ENCODE data around the gene ARHGAP40. TPM values are rescaled to one million over a fixed set of nuclear protein-coding genes. Genes with fewer than 3 reads are reported as not detected.

The ARHGAP40 gene
- total and polyA plus RNA-seq, 4 donors: 0.15 to 0.25 TPM; not detected in 2

DNA sequence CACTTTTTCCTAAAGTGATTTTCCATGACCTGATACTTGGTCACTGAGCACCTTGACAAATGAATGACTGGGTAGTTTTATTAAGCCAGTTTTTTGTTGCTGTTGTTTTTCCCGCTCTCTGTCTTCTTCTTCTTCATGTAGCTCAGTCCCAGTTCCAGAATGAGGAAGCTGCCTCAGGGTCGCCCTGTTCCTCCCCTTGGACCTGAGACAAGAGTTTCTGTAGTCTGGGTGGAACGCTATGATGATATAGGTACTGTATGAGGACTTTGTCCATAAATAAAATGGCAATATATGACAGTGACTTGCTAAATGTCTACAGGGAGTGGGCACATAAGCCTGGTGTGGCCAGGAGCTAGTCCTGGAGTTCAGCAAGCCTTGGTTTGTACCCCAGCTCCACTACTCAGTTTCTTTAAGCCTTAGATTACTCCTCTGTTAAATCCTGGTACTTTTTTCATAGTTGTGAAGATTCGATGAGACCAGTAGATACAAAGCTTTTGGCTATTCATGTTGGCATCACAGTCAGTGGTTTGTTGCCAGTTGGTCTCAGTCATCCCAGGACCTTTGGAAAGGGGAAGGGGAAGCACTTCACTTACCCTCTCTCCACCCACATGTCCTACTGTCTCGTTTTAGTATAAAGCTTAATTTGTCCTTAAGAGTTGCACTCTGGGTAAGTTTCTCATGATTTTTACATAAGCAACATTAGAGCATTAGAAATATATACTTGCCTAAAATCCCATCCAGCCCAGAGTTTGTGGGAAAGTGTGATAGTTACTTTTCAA lies 31.7 kb upstream of the ARHGAP40 start:
- Histone ChIP-seq H3K27ac (ENCODE audit: low read depth, low read length) (no peak overlapping the region), H3K4me3 (ENCODE audit: low read depth, low read length) (no peak overlapping the region), H3K27me3 (ENCODE audit: control insufficient read depth, insufficient read depth, low read length) (no peaks in the 10 kb centered on the region), H3K9me3 (ENCODE audit: control insufficient read depth, insufficient read depth, low read length) (no peaks in the 10 kb centered on the region), H3K4me1 (ENCODE audit: control insufficient read depth, insufficient read depth, low read length) (no peaks in the 10 kb centered on the region), H3K36me3 (ENCODE audit: control insufficient read depth, insufficient read depth, low read length) (peaks cover 10% of the 10 kb centered on the region)
- no peak for DNase-seq (ENCODE audit: low read depth in 4 of 6, low spot score in 6 of 6)
- WGBS (ENCODE audit: insufficient coverage): 100% methylated on average over 2 of the region's 5 CpGs

DNA sequence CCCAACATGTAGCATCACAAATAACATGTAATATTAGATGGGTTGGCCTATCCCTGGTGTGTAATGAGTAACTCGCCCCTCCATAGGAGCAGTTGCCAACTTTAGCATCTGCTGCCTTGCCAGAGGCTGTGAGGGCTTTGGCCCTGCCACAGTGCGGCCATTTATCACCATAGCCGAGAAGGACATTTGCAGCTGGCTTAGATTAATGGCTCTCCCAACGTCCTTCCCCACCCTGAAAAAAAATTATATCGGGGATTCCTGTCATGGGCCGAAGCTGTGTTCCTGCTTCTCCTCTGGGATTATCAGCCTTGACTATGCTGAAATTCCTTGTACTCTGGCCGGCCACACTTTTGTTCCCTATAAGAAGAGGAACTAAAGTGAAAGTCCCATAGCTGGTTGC lies 28.2 kb upstream of the ARHGAP40 start:
- Histone ChIP-seq H3K36me3 (ENCODE audit: control insufficient read depth, insufficient read depth, low read length) (peaks cover 8% of the 10 kb centered on the region), H3K27ac (ENCODE audit: low read depth, low read length) (no peak overlapping the region), H3K4me1 (ENCODE audit: control insufficient read depth, insufficient read depth, low read length) (no peaks in the 10 kb centered on the region), H3K4me3 (ENCODE audit: low read depth, low read length) (no peak overlapping the region), H3K9me3 (ENCODE audit: control insufficient read depth, insufficient read depth, low read length) (no peaks in the 10 kb centered on the region), H3K27me3 (ENCODE audit: control insufficient read depth, insufficient read depth, low read length) (no peaks in the 10 kb centered on the region)
- no peak for DNase-seq (ENCODE audit: low read depth in 4 of 6, low spot score in 6 of 6)
- WGBS (ENCODE audit: insufficient coverage): 78% methylated on average over 6 of the region's 7 CpGs

DNA sequence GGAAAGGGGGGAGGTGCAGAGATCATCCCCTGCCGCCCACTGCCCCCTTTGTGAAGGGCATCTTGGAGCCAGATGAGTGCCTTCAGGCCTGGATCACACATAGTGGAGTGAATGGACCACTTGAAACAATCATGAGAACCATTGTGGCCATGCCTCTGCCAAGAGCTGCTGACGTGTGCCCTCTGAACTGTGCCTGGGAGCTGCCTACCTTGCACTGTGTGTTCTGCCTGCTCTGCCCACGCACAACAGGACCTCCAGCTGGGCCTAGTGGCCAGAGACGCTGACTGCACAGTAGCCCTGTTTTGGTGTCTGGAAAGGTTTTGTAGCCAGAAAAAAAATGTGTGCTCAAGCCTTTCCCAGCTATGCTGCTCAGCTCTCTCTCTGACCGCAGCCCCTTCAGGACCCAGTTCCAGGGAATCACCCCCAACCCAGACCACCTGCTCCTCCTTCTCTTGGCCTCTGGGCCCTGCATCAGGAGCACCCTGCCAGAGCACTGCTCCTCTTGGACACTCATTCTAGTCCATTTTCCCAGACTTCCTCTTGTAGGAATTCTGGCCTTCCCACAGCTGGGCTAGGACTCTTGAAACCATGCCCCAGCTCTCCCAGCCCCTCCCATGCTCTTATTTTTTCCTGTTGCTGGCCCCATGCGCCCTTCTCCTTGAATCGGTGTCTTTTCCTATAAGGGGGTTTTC lies 22.2 kb upstream of the ARHGAP40 start:
- no peak for DNase-seq (ENCODE audit: low read depth in 4 of 6, low spot score in 6 of 6)
- Histone ChIP-seq H3K4me1 (ENCODE audit: control insufficient read depth, insufficient read depth, low read length) (peaks cover 13% of the 10 kb centered on the region), H3K9me3 (ENCODE audit: control insufficient read depth, insufficient read depth, low read length) (no peaks in the 10 kb centered on the region), H3K27ac (ENCODE audit: low read depth, low read length) (no peak overlapping the region), H3K4me3 (ENCODE audit: low read depth, low read length) (no peak overlapping the region), H3K36me3 (ENCODE audit: control insufficient read depth, insufficient read depth, low read length) (peaks cover 5% of the 10 kb centered on the region), H3K27me3 (ENCODE audit: control insufficient read depth, insufficient read depth, low read length) (no peaks in the 10 kb centered on the region)
- 59% methylated on average over 6 of the region's 7 CpGs for WGBS (ENCODE audit: insufficient coverage)

DNA sequence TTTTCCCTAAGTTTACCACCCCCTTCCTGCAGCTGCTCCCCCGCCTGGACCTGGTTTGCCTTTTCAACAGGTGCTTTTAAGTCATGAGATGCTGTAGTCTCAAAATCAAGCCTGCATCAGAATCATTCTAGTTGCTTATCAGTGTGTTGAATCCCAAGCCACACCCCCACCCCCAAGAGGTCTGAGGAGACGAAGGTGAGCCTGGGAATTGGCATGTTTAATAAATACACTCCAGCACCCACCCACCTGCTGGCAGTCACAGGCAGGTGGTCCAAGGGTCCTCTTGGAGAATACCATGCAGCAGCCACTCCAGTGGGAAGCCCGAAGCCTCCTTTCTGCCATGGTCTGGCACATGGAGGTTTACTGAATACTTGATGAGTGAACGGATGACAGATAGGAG lies 21.7 kb upstream of the ARHGAP40 start:
- H3K27me3 ChIP-seq (ENCODE audit: control insufficient read depth, insufficient read depth, low read length): no peaks in the 10 kb centered on the region
- 91% methylated on average over 1 of the region's 4 CpGs for WGBS (ENCODE audit: insufficient coverage)
- no peak for DNase-seq (ENCODE audit: low read depth in 4 of 6, low spot score in 6 of 6)
- H3K4me3 ChIP-seq (ENCODE audit: low read depth, low read length): no peak overlapping the region
- peaks cover 13% of the 10 kb centered on the region for H3K4me1 ChIP-seq (ENCODE audit: control insufficient read depth, insufficient read depth, low read length)
- peaks cover 5% of the 10 kb centered on the region for H3K36me3 ChIP-seq (ENCODE audit: control insufficient read depth, insufficient read depth, low read length)
- no peak overlapping the region for H3K27ac ChIP-seq (ENCODE audit: low read depth, low read length)
- no peaks in the 10 kb centered on the region for H3K9me3 ChIP-seq (ENCODE audit: control insufficient read depth, insufficient read depth, low read length)

DNA sequence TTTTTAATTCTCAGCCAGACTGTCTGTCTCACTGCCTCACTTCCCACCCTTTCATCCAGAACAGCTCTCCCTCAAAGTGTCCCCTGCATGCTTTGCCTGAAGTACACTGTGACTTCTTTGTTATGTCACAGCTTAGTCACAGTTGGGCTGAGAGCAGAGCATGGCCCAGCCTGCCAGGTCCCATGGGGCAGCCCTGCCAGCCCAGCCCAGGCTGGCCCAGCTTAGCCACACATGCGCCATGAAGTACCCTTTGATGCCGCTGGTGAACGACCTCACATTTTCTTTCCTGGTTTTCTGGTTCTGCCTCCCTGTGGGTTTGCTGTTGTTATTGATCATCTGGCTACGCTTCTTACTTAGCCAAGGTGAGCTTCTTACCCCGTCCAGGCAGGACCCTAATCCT lies 20.6 kb upstream of the ARHGAP40 start, which contains the start of gene ADIG:
Gene ADIG (plus strand): TSS at position 185 of the 400 bp plus-strand sequence. CDS start 54 bp downstream, at position 239.
- Histone ChIP-seq H3K36me3 (ENCODE audit: control insufficient read depth, insufficient read depth, low read length) (peaks cover 5% of the 10 kb centered on the region), H3K4me1 (ENCODE audit: control insufficient read depth, insufficient read depth, low read length) (peaks cover 13% of the 10 kb centered on the region), H3K27me3 (ENCODE audit: control insufficient read depth, insufficient read depth, low read length) (no peaks in the 10 kb centered on the region), H3K4me3 (ENCODE audit: low read depth, low read length) (no peak within 1 kb of the TSS), H3K9me3 (ENCODE audit: control insufficient read depth, insufficient read depth, low read length) (no peaks in the 10 kb centered on the region), H3K27ac (ENCODE audit: low read depth, low read length) (no peak within 1 kb of the TSS)
- DNase-seq (ENCODE audit: low read depth in 4 of 6, low spot score in 6 of 6): peak; percentile 1 to 63 (median 14)
- WGBS (ENCODE audit: insufficient coverage): 54% methylated on average over 5 of the region's 5 CpGs

DNA sequence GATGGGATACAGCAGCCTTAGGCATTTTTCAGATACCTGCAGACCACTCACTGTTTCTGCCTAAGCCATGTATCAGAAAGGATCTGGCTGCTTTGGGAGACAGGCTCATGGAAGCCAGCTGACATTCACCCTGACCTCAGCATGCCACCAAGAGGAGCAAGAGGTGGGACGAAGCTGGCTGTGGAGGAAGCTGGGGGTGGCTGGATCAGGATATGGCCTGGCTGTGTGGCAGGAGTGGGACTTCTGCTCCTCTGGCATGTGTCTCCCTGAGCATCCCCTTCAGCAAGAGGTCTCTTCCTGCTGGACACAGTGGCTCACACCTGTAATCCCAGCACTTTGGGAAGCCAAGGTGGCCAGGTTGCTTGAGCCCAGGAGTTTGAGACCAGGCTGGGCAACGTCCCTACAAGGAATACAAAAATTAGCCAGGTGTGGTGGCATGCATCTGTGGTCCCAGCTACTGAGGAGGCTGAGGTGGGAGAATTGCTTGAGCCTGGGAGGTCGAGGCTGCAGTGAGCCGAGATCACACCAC lies 19.7 kb upstream of the ARHGAP40 start:
- Histone ChIP-seq H3K27ac (ENCODE audit: low read depth, low read length) (no peak overlapping the region), H3K9me3 (ENCODE audit: control insufficient read depth, insufficient read depth, low read length) (no peaks in the 10 kb centered on the region), H3K4me1 (ENCODE audit: control insufficient read depth, insufficient read depth, low read length) (peaks cover 13% of the 10 kb centered on the region), H3K27me3 (ENCODE audit: control insufficient read depth, insufficient read depth, low read length) (no peaks in the 10 kb centered on the region), H3K4me3 (ENCODE audit: low read depth, low read length) (no peak overlapping the region), H3K36me3 (ENCODE audit: control insufficient read depth, insufficient read depth, low read length) (peaks cover 5% of the 10 kb centered on the region)
- DNase-seq (ENCODE audit: low read depth in 4 of 6, low spot score in 6 of 6): no peak
- WGBS (ENCODE audit: insufficient coverage): 59% methylated on average over 4 of the region's 4 CpGs

DNA sequence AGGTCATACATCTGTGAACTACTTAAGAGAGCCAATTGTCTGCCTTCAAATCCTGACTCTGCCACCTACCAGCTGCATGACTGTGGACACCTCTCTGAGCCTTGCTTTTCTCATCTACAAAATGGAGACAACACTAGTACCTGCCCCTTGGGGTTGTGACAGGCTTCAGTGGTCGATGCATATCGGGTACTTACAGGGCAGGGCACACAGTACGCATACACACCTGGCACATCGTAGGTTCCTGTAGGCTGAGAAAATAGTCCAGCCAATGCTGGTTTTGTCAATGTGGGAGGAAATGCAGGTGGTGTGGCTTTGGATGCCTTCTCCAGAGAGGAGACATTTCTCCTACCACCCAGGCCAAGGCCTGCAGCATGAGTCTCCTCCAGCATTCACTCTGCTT lies 18.3 kb upstream of the ARHGAP40 start:
- no CpG with 5 or more reads among the region's 4 CpGs for WGBS (ENCODE audit: insufficient coverage)
- H3K9me3 ChIP-seq (ENCODE audit: control insufficient read depth, insufficient read depth, low read length): no peaks in the 10 kb centered on the region
- no peak overlapping the region for H3K27ac ChIP-seq (ENCODE audit: low read depth, low read length)
- H3K4me1 ChIP-seq (ENCODE audit: control insufficient read depth, insufficient read depth, low read length): peaks cover 13% of the 10 kb centered on the region
- H3K4me3 ChIP-seq (ENCODE audit: low read depth, low read length): no peak overlapping the region
- no peaks in the 10 kb centered on the region for H3K27me3 ChIP-seq (ENCODE audit: control insufficient read depth, insufficient read depth, low read length)
- DNase-seq (ENCODE audit: low read depth in 4 of 6, low spot score in 6 of 6): no peak
- peaks cover 2% of the 10 kb centered on the region for H3K36me3 ChIP-seq (ENCODE audit: control insufficient read depth, insufficient read depth, low read length)

DNA sequence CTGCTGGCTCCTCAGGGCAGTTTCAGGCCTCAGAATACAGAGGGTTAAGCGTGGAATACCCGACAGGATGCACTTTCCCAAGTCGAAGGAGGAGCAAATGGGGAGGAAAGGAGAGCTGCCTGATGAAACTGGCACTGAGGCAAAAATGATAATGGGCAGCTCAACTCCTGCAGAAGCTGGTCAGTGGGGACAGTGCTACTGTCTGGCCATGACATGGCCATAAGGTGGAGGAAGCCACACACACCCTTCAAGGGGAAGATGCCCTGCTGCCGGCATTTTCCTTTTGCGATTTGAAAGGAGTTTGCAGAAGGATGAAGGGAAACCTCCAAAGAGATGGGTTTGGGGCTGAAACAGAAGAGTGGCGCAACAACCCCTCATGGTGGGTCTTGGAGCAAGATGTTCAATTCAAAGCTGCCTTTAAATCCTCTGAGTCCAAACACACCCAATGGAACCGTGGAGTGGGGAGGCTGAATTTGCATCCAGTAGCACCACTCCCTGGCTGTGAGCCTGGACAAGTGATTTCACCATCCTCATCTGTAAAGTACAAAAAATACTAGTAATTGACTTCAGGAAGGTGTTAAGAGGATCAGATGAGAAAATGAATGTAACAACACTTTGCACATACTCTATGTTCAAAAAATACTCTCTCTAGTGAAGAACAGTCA lies 17.4 kb upstream of the ARHGAP40 start:
- 44% methylated on average over 5 of the region's 7 CpGs for WGBS (ENCODE audit: insufficient coverage)
- Histone ChIP-seq H3K9me3 (ENCODE audit: control insufficient read depth, insufficient read depth, low read length) (no peaks in the 10 kb centered on the region), H3K27me3 (ENCODE audit: control insufficient read depth, insufficient read depth, low read length) (no peaks in the 10 kb centered on the region), H3K27ac (ENCODE audit: low read depth, low read length) (no peak overlapping the region), H3K36me3 (ENCODE audit: control insufficient read depth, insufficient read depth, low read length) (peaks cover under 1% of the 10 kb centered on the region), H3K4me3 (ENCODE audit: low read depth, low read length) (no peak overlapping the region), H3K4me1 (ENCODE audit: control insufficient read depth, insufficient read depth, low read length) (peaks cover 13% of the 10 kb centered on the region)
- no peak for DNase-seq (ENCODE audit: low read depth in 4 of 6, low spot score in 6 of 6)

DNA sequence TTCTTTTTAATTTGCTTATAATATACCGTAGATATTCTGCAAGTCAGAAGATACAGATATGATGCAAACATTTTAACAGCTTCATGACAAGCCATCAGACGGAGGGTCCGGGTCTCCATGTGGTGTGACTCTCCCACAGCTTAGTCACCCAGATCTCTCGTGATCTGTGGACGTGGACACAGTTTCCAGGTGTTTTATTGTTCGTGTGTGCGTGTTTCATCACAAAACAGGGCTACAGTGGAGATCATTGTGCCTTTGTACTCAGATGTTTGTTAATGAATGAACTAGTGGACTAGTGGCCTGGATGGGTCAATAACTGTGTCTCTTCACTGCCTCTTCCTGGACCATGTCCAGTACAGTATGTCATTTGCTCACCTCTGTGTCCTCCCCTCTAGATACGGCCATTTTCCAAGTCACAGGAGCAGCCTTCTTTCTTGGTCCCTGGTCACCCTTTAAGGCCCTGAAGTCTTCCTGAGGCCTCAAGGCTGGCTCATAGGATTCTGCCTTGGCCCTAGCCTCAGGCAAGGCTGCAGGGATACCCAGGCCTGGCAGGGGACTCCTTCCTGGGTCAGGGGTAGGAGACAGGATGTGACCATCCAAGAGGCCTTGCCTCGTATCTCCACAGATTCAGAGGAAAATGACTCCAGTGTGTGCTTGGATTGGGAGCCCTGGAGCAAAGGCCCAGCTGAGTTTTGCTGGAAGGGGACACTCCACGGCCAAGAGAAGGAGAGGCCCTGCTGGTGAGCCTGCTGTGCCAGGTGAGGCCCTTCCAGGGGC lies 16.0 kb upstream of the ARHGAP40 start:
- WGBS (ENCODE audit: insufficient coverage): 83% methylated on average over 10 of the region's 10 CpGs
- DNase-seq (ENCODE audit: low read depth in 4 of 6, low spot score in 6 of 6): no peak
- Histone ChIP-seq H3K27ac (ENCODE audit: low read depth, low read length) (no peak overlapping the region), H3K4me1 (ENCODE audit: control insufficient read depth, insufficient read depth, low read length) (peaks cover 11% of the 10 kb centered on the region), H3K36me3 (ENCODE audit: control insufficient read depth, insufficient read depth, low read length) (no peaks in the 10 kb centered on the region), H3K27me3 (ENCODE audit: control insufficient read depth, insufficient read depth, low read length) (no peaks in the 10 kb centered on the region), H3K4me3 (ENCODE audit: low read depth, low read length) (no peak overlapping the region), H3K9me3 (ENCODE audit: control insufficient read depth, insufficient read depth, low read length) (no peaks in the 10 kb centered on the region)
